H9 (cell line): ENCODE results near the gene PCBD2. TPM values are rescaled to one million over a fixed set of nuclear protein-coding genes. Genes with fewer than 3 reads are reported as not detected.

ENCODE experiments used
- DNase-seq: peaks from one replicate; pipeline ENCODE4 v3.0.0-alpha.2; 2017
- H2AFZ ChIP-seq: one replicate; pipeline ENCODE4 v1.6.1; 2013; ENCODE audit warnings: mild to moderate bottlenecking, low read length, control low read depth, moderate library complexity
- H2AK5ac ChIP-seq: 2 replicates; pipeline ENCODE4 v1.6.1; 2013; ENCODE audit warnings: low read length, control low read depth, mixed read lengths; ENCODE audit not compliant: insufficient read length
- H2BK120ac ChIP-seq: one replicate; pipeline ENCODE4 v1.6.1; 2013; ENCODE audit warnings: low read depth, mild to moderate bottlenecking, low read length, control low read depth, inconsistent platforms; ENCODE audit not compliant: poor library complexity, severe bottlenecking
- H2BK12ac ChIP-seq: 2 replicates; pipeline ENCODE4 v1.6.1; 2013; ENCODE audit warnings: low read length, control low read depth, mixed read lengths, low read depth; ENCODE audit not compliant: insufficient read length
- H2BK15ac ChIP-seq: 2 replicates; pipeline ENCODE4 v1.6.1; 2013; ENCODE audit warnings: low read depth, low read length, control low read depth
- H2BK20ac ChIP-seq: one replicate; pipeline ENCODE4 v1.6.1; 2013; ENCODE audit warnings: low read depth, mild to moderate bottlenecking, low read length, control low read depth, inconsistent platforms; ENCODE audit not compliant: poor library complexity, severe bottlenecking
- H2BK5ac ChIP-seq: 2 replicates; pipeline ENCODE4 v1.6.1; 2013; ENCODE audit warnings: low read length, control low read depth, mixed read lengths; ENCODE audit not compliant: insufficient read length
- H3K14ac ChIP-seq: 2 replicates; pipeline ENCODE4 v1.6.1; 2013; ENCODE audit warnings: low read length, control low read depth; ENCODE audit not compliant: insufficient read depth
- H3K18ac ChIP-seq: 2 replicates; pipeline ENCODE4 v1.6.1; 2013; ENCODE audit warnings: low read depth, mild to moderate bottlenecking, mixed read lengths, low read length, control low read depth; ENCODE audit not compliant: insufficient read length
- H3K23ac ChIP-seq: 2 replicates; pipeline ENCODE4 v1.6.1; 2013; ENCODE audit warnings: low read length, control low read depth, mixed read lengths, low read depth; ENCODE audit not compliant: insufficient read length
- H3K23me2 ChIP-seq: 2 replicates; pipeline ENCODE4 v1.6.1; 2013; ENCODE audit warnings: low read depth, mild to moderate bottlenecking, mixed read lengths, low read length, control low read depth; ENCODE audit not compliant: insufficient read length, poor library complexity, severe bottlenecking
- H3K27ac ChIP-seq: 2 replicates; pipeline ENCODE4 v1.5.1; 2013; ENCODE audit warnings: low read length, control low read depth, mixed read lengths, low read depth; ENCODE audit not compliant: insufficient read length
- H3K27me3 ChIP-seq: 2 replicates; pipeline ENCODE4 v1.6.1; 2013; ENCODE audit warnings: low read length, control low read depth, inconsistent platforms; ENCODE audit not compliant: insufficient read depth
- H3K4ac ChIP-seq: 2 replicates; pipeline ENCODE4 v1.6.1; 2013; ENCODE audit warnings: low read depth, mild to moderate bottlenecking, control low read depth, inconsistent platforms, low read length, moderate library complexity
- H3K4me1 ChIP-seq: 2 replicates; pipeline ENCODE4 v1.6.1; 2013; ENCODE audit warnings: low read length, control low read depth, inconsistent platforms; ENCODE audit not compliant: insufficient read depth
- H3K4me2 ChIP-seq: 2 replicates; pipeline ENCODE4 v1.6.1; 2013; ENCODE audit warnings: low read length, control low read depth, mixed read lengths; ENCODE audit not compliant: insufficient read length, insufficient read depth
- H3K56ac ChIP-seq: 2 replicates; pipeline ENCODE4 v1.6.1; 2013; ENCODE audit warnings: low read depth, mild to moderate bottlenecking, mixed read lengths, low read length, control low read depth; ENCODE audit not compliant: insufficient read length
- H3K79me1 ChIP-seq: 2 replicates; pipeline ENCODE4 v1.6.1; 2013; ENCODE audit warnings: low read depth, mild to moderate bottlenecking, moderate library complexity, low read length, control low read depth, inconsistent platforms; ENCODE audit not compliant: insufficient read depth, poor library complexity, severe bottlenecking
- H3K79me2 ChIP-seq: 2 replicates; pipeline ENCODE4 v1.6.1; 2013; ENCODE audit warnings: low read length, control low read depth, inconsistent platforms; ENCODE audit not compliant: insufficient read depth
- H3K9ac ChIP-seq: 2 replicates; pipeline ENCODE4 v1.6.1; 2013; ENCODE audit warnings: low read length, control low read depth, mixed read lengths; ENCODE audit not compliant: insufficient read length; ENCODE audit errors: extremely low read depth
- H3K9me3 ChIP-seq: one replicate; pipeline ENCODE4 v1.6.1; 2013; ENCODE audit warnings: low read depth, low read length, inconsistent platforms; ENCODE audit not compliant: control insufficient read depth
- H3T11ph ChIP-seq: one replicate; pipeline ENCODE4 v1.6.1; 2013; ENCODE audit warnings: mild to moderate bottlenecking, low read length, control low read depth, inconsistent platforms
- H4K20me1 ChIP-seq: one replicate; pipeline ENCODE4 v1.6.1; 2013; ENCODE audit not compliant: control insufficient read depth, insufficient read length, insufficient read depth
- H4K5ac ChIP-seq: 2 replicates; pipeline ENCODE4 v1.6.1; 2013; ENCODE audit warnings: low read depth, mild to moderate bottlenecking, mixed read lengths, low read length, control low read depth; ENCODE audit not compliant: insufficient read length
- H4K8ac ChIP-seq: replicated peaks from 2 replicates; pipeline ENCODE4 v1.6.1; 2013; ENCODE audit warnings: low read length, control low read depth, mixed read lengths, low read depth; ENCODE audit not compliant: insufficient read length
- H4K91ac ChIP-seq: 2 replicates; pipeline ENCODE4 v1.6.1; 2013; ENCODE audit warnings: low read depth, mild to moderate bottlenecking, moderate library complexity, mixed read lengths, low read length, control low read depth; ENCODE audit not compliant: insufficient read length
- H3K27ac Mint-ChIP-seq, 3 experiments: 2 replicates in 2 of 3; 3 replicates in 1 of 3; pipeline ENCODE4 v1.8.0; 2020 to 2021; ENCODE audit warnings: mixed read lengths in 3 of 3, mild to moderate bottlenecking in 1 of 3, moderate library complexity in 1 of 3
- H3K27me3 Mint-ChIP-seq: 2 replicates; pipeline ENCODE4 v1.8.0; 2021; ENCODE audit warnings: low read depth, mild to moderate bottlenecking, moderate library complexity, mixed read lengths
- H3K36me3 Mint-ChIP-seq, 3 experiments: 2 replicates in 2 of 3; 3 replicates in 1 of 3; pipeline ENCODE4 v1.8.0; 2020 to 2021; ENCODE audit warnings: low read depth in 3 of 3, mixed read lengths in 3 of 3; ENCODE audit not compliant: insufficient read depth in 1 of 3
- H3K4me1 Mint-ChIP-seq, 2 experiments: 2 replicates each; pipeline ENCODE4 v1.8.0; 2020; ENCODE audit warnings: mixed read lengths in 2 of 2
- H3K4me3 Mint-ChIP-seq, 2 experiments: 2 replicates in 1 of 2; 3 replicates in 1 of 2; pipeline ENCODE4 v1.8.0; 2020 to 2021; ENCODE audit warnings: mild to moderate bottlenecking in 2 of 2, mixed read lengths in 2 of 2, moderate library complexity in 1 of 2
- H3K9me3 Mint-ChIP-seq, 2 experiments: 2 replicates in 1 of 2; 3 replicates in 1 of 2; pipeline ENCODE4 v1.8.0; 2020; ENCODE audit warnings: mild to moderate bottlenecking in 2 of 2, mixed read lengths in 2 of 2, moderate library complexity in 1 of 2
- CTCF ChIP-seq: fragments of 200-600 bp; sonication (generic); conservative IDR thresholded peaks from 3 replicates; pipeline ENCODE4 v1.8.0; 2021; ENCODE audit warnings: antibody characterized with exemption, mild to moderate bottlenecking
- WGBS: extraction: QIAGEN DNeasy Blood & Tissue Kit; methylation state at CpG from one replicate; pipeline ENCODE4 v1.1.7; 2013; ENCODE audit warnings: missing lambda C conversion rate, low lambda C conversion rate, mixed read lengths; ENCODE audit not compliant: insufficient read length; ENCODE audit errors: extremely low coverage; 5-methylcytosine and 5-hydroxymethylcytosine counted together
- total RNA-seq: library from RNA; stranded (reverse); gene quantifications from 2 replicates; pipeline ENCODE4 v1.2.1, GENCODE V29; 2021

Gene PCBD2
- total RNA-seq, 1 experiment from 2014 or later = 11.9 TPM

- Mint-ChIP-seq H3K36me3 (peaks cover 0 to 18% (median 6%) of the 10 kb centered on the region in 3 experiments; a peak in 5 of 7 replicates), H3K9me3 (no peaks in the 10 kb centered on the region), H3K4me3 (no peak overlapping the region), H3K27ac (no peak overlapping the region), H3K4me1 (peaks cover 5 to 7% of the 10 kb centered on the region in 2 experiments), H3K27me3 (no peaks in the 10 kb centered on the region)
- H3K9me3 ChIP-seq = no peaks in the 10 kb centered on the region
- no peak for TF ChIP-seq CTCF
- H3K14ac ChIP-seq = no peak overlapping the region
- no peak overlapping the region for H3T11ph ChIP-seq
- no peak overlapping the region for H3K4me2 ChIP-seq
- no peak overlapping the region for H2AFZ ChIP-seq
- H2BK15ac ChIP-seq = no peak overlapping the region
- no peaks in the 10 kb centered on the region; the same call in 1 of the 2 replicates for H3K79me2 ChIP-seq
- H2BK12ac ChIP-seq = no peak overlapping the region
- no peak overlapping the region for H2BK5ac ChIP-seq
- no peak overlapping the region for H4K5ac ChIP-seq
- no peak overlapping the region for H2AK5ac ChIP-seq
- H3K18ac ChIP-seq = no peak overlapping the region
- H3K79me1 ChIP-seq = no peaks in the 10 kb centered on the region
- no peaks in the 10 kb centered on the region for H3K27me3 ChIP-seq
- H3K23me2 ChIP-seq = no peaks in the 10 kb centered on the region
- H4K91ac ChIP-seq = no peak overlapping the region
- no peak overlapping the region for H3K27ac ChIP-seq
- H2BK20ac ChIP-seq = no peak overlapping the region
- no peaks in the 10 kb centered on the region for H4K20me1 ChIP-seq
- no peaks in the 10 kb centered on the region for H3K4me1 ChIP-seq
- DNase-seq = no peak
- H3K4ac ChIP-seq = no peak overlapping the region
- no peak overlapping the region for H4K8ac ChIP-seq
- no peak overlapping the region for H3K56ac ChIP-seq
- no peak overlapping the region for H3K23ac ChIP-seq
- no peak overlapping the region for H3K9ac ChIP-seq
- H2BK120ac ChIP-seq = no peak overlapping the region
- WGBS = no CpG with 5 or more reads among the region's 6 CpGs
Measured at GRCh38 chr5:134938030-134938429, 33.1 kb downstream of the PCBD2 start.
